Rectal smooth muscle tissue (tissue), 1 donor: ENCODE measurements around the gene CCK.
"Not testable (repeated sequence)": the region's sequence is repeated elsewhere in the genome, so short reads cannot be mapped to it uniquely, and the experiment has no call there.

Source experiments
- H3K27ac ChIP-seq: one replicate; pipeline ENCODE4 v1.7.0; 2013; ENCODE audit warnings: low read depth, low read length, inconsistent platforms
- H3K27me3 ChIP-seq: one replicate; pipeline ENCODE4 v1.7.0; 2013; ENCODE audit warnings: low read length; ENCODE audit not compliant: control insufficient read depth, insufficient read depth
- H3K36me3 ChIP-seq: one replicate; pipeline ENCODE4 v1.7.0; 2013; ENCODE audit warnings: low read length; ENCODE audit not compliant: control insufficient read depth, insufficient read depth
- H3K4me1 ChIP-seq: one replicate; pipeline ENCODE4 v1.7.0; 2013; ENCODE audit warnings: low read length; ENCODE audit not compliant: control insufficient read depth, insufficient read depth
- H3K4me3 ChIP-seq: one replicate; pipeline ENCODE4 v1.7.0; 2013; ENCODE audit warnings: low read length
- H3K9ac ChIP-seq: one replicate; pipeline ENCODE4 v1.7.0; 2013; ENCODE audit warnings: low read length

The CCK gene

GRCh38 chr3:42288385-42288784, 22.4 kb upstream of the CCK start:
- no peaks in the 10 kb centered on the region for H3K4me1 ChIP-seq
- no peak overlapping the region for H3K27ac ChIP-seq
- H3K4me3 ChIP-seq = no peak overlapping the region
- no peaks in the 10 kb centered on the region for H3K36me3 ChIP-seq
- no peak overlapping the region for H3K9ac ChIP-seq
- no peaks in the 10 kb centered on the region for H3K27me3 ChIP-seq

- H3K27ac ChIP-seq, H3K4me1 ChIP-seq, H3K4me3 ChIP-seq, H3K36me3 ChIP-seq, H3K9ac ChIP-seq, H3K27me3 ChIP-seq: not testable (repeated sequence)
Observed at GRCh38 chr3:42287423-42287822, 21.4 kb upstream of the CCK start.

- no peak overlapping the region for H3K4me3 ChIP-seq
- H3K27me3 ChIP-seq = no peaks in the 10 kb centered on the region
- peaks cover 8% of the 10 kb centered on the region for H3K4me1 ChIP-seq
- H3K27ac ChIP-seq = peak overlapping the region; percentile 63
- no peaks in the 10 kb centered on the region for H3K36me3 ChIP-seq
- no peak overlapping the region for H3K9ac ChIP-seq
Observed at GRCh38 chr3:42277676-42278075, 11.7 kb upstream of the CCK start.

- H3K9ac ChIP-seq = no peak overlapping the region
- no peaks in the 10 kb centered on the region for H3K36me3 ChIP-seq
- H3K27me3 ChIP-seq = no peaks in the 10 kb centered on the region
- H3K27ac ChIP-seq = peak overlapping the region; percentile 16
- H3K4me1 ChIP-seq = peaks cover 8% of the 10 kb centered on the region
- H3K4me3 ChIP-seq = no peak overlapping the region
Observed at GRCh38 chr3:42276141-42277132, 10.5 kb upstream of the CCK start.

- H3K27ac ChIP-seq = no peak overlapping the region
- H3K27me3 ChIP-seq = no peaks in the 10 kb centered on the region
- no peak overlapping the region for H3K4me3 ChIP-seq
- H3K4me1 ChIP-seq = peaks cover 8% of the 10 kb centered on the region
- no peaks in the 10 kb centered on the region for H3K36me3 ChIP-seq
- no peak overlapping the region for H3K9ac ChIP-seq
Observed at GRCh38 chr3:42275217-42275616, 9.2 kb upstream of the CCK start.

- Histone ChIP-seq H3K27ac (no peak overlapping the region), H3K36me3 (no peaks in the 10 kb centered on the region), H3K27me3 (no peaks in the 10 kb centered on the region), H3K9ac (no peak overlapping the region), H3K4me1 (peaks cover 8% of the 10 kb centered on the region), H3K4me3 (no peak overlapping the region)
Observed at GRCh38 chr3:42274266-42274665, 8.3 kb upstream of the CCK start.

- H3K27me3 ChIP-seq = no peaks in the 10 kb centered on the region
- no peaks in the 10 kb centered on the region for H3K36me3 ChIP-seq
- H3K4me1 ChIP-seq = peaks cover 8% of the 10 kb centered on the region
- no peak overlapping the region for H3K9ac ChIP-seq
- no peak overlapping the region for H3K4me3 ChIP-seq
- H3K27ac ChIP-seq = no peak overlapping the region
Observed at GRCh38 chr3:42273361-42273760, 7.4 kb upstream of the CCK start.

GRCh38 chr3:42271786-42272185, 5.8 kb upstream of the CCK start:
- no peaks in the 10 kb centered on the region for H3K27me3 ChIP-seq
- H3K36me3 ChIP-seq = no peaks in the 10 kb centered on the region
- no peaks in the 10 kb centered on the region for H3K4me1 ChIP-seq
- H3K27ac ChIP-seq = no peak overlapping the region
- no peak overlapping the region for H3K9ac ChIP-seq
- no peak overlapping the region for H3K4me3 ChIP-seq

- Histone ChIP-seq H3K27ac (no peak overlapping the region), H3K36me3 (no peaks in the 10 kb centered on the region), H3K4me1 (no peaks in the 10 kb centered on the region), H3K4me3 (no peak overlapping the region), H3K9ac (no peak overlapping the region), H3K27me3 (peaks cover 3% of the 10 kb centered on the region)
Observed at GRCh38 chr3:42270561-42270960, 4.6 kb upstream of the CCK start.

- peaks cover 2% of the 10 kb centered on the region for H3K4me1 ChIP-seq
- H3K36me3 ChIP-seq = no peaks in the 10 kb centered on the region
- H3K4me3 ChIP-seq = no peak overlapping the region
- H3K9ac ChIP-seq = no peak overlapping the region
- H3K27ac ChIP-seq = no peak overlapping the region
- H3K27me3 ChIP-seq = peaks cover 8% of the 10 kb centered on the region
Observed at GRCh38 chr3:42269647-42270046, 3.7 kb upstream of the CCK start.

- Histone ChIP-seq H3K9ac (no peak overlapping the region), H3K36me3 (no peaks in the 10 kb centered on the region), H3K27me3 (peaks cover 21% of the 10 kb centered on the region), H3K4me1 (peaks cover 5% of the 10 kb centered on the region), H3K27ac (no peak overlapping the region), H3K4me3 (no peak overlapping the region)
Observed at GRCh38 chr3:42267878-42268277, 1.9 kb upstream of the CCK start.

GRCh38 chr3:42265059-42265991, 660 bp downstream of the CCK start:
- Histone ChIP-seq H3K27ac (no peak overlapping the region), H3K4me1 (peaks cover 5% of the 10 kb centered on the region), H3K27me3 (peaks cover 21% of the 10 kb centered on the region), H3K4me3 (no peak overlapping the region), H3K9ac (no peak overlapping the region), H3K36me3 (no peaks in the 10 kb centered on the region)
